GM10248 (cell line): ENCODE data around the gene DDR2.
"Not testable (repeated sequence)": the region's sequence is repeated elsewhere in the genome, so short reads cannot be mapped to it uniquely, and the experiment has no call there.

Experiments used
- CTCF ChIA-PET: fragments of 300-600 bp; sonication (Branson Sonifier 250); formaldehyde crosslinking; extraction: SDS; loops from one replicate; lab custom pipeline; 2021; ENCODE audit warnings: antibody characterized with exemption; lab: Yijun Ruan, JAX
- POLR2A ChIA-PET: fragments of 350-650 bp; sonication (Branson Sonifier 250); formaldehyde crosslinking; extraction: SDS; loops from one replicate; lab custom pipeline; 2020; ENCODE audit warnings: antibody characterized with exemption; lab: Yijun Ruan, JAX
- DNase-seq: peaks from one replicate; pipeline ENCODE4 v3.0.0; 2012; ENCODE audit errors: extremely low spot score
- CTCF ChIP-seq: IDR thresholded peaks from 2 replicates; pipeline ENCODE4 v1.5.1; 2012; ENCODE audit warnings: mild to moderate bottlenecking, low read depth; ENCODE audit errors: extremely low read depth, missing control alignments, control extremely low read depth

Gene DDR2

GRCh38 chr1:162790303-162790984 lies 158.2 kb downstream of the DDR2 start, which contains the start of gene HSD17B7:
HSD17B7 (plus strand) TSS chr1:162790702; CDS start chr1:162790801, 99 bp downstream.
- POLR2A ChIA-PET, CTCF ChIA-PET: not testable (repeated sequence)
- peak; percentile 18 for TF ChIP-seq CTCF
- DNase-seq: peak; percentile 34

- POLR2A ChIA-PET, CTCF ChIA-PET, DNase-seq: not testable (repeated sequence)
Measured at GRCh38 chr1:162790985-162791357, 158.7 kb downstream of the DDR2 start.

- CTCF ChIA-PET, DNase-seq: not testable (repeated sequence)
Measured at GRCh38 chr1:162794284-162794683, 162.0 kb downstream of the DDR2 start.

GRCh38 chr1:162796617-162797279 lies 164.5 kb downstream of the DDR2 start:
- POLR2A ChIA-PET, DNase-seq, CTCF ChIA-PET: not testable (repeated sequence)

More at GRCh38 chr1:162794284-162794683, 162.0 kb downstream of the DDR2 start:
- POLR2A ChIA-PET: not testable (repeated sequence)

DNA sequence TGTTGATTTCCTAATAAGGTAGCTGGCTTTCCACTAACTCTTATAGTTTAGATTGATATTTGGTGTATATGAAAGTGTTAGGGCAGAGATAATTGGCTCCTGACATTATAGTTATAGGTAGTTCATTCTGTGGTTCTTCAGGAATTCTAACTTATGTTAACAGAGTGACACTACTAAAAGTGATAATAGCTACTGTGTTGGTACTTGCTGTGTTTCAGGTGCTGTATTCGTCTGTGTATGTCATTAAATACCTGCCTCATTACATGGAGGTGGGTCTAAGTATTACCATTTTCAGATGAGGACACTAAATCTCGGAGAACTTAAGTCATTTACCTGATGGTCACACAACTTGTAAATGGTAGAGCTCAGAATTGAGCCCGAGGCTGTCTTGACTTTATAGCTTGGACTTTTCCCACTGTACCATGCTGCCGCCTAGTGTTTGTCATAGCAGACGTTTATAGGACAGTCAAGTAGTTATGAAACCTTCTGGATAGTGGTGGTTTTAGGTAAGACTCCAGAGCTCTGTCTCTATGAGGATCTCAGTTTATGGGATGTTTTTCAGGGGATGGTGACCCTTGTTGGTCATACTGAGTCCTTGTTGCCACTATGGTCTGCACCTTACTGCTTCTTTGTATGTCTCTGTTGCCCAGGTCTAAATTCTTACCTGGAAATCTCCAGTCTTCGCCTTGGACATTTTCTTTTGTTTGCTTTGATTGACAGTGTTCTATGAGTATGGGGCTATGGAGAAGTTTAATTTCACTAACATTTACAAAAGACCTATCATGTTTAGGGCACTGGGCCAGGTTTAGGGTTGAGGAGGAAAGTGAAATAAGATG lies 167.9 kb downstream of the DDR2 start:
- CTCF ChIA-PET: interaction anchor here (0.6 to 2.3 kb wide), 7 partner anchors 48 to 210 kb away, joined by 3 to 18 read pairs (median 3); no protein-coding TSS in a partner anchor
- TF ChIP-seq CTCF: peak; percentile 67
- DNase-seq, POLR2A ChIA-PET: not testable (repeated sequence)

GRCh38 chr1:162807503-162807902 lies 175.2 kb downstream of the DDR2 start:
- CTCF ChIA-PET, POLR2A ChIA-PET: not testable (repeated sequence)

DNA sequence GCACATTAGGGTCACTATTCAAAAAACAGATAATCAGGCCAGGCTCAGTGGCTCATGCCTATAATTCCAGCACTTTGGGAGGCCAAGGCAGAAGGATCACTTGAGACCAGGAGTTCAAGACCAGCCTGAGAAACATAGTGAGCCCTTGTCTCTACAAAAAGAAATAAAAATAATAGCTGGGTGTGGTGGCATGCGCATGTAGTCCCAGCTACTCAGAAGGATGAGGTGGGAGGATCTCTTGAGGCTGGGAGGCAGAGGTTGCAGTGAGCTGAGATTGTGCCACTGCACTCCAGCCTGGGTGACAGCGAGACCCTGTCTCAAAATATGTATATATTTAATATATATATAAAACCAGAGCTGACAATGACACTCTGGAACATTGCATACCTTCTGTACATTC lies 180.1 kb downstream of the DDR2 start:
- DNase-seq, POLR2A ChIA-PET, CTCF ChIA-PET: not testable (repeated sequence)

More at GRCh38 chr1:162807503-162807902, 175.2 kb downstream of the DDR2 start:
- DNase-seq: not testable (repeated sequence)

GRCh38 chr1:162818136-162818535 lies 185.9 kb downstream of the DDR2 start:
- CTCF ChIA-PET, POLR2A ChIA-PET, DNase-seq: not testable (repeated sequence)

GRCh38 chr1:162818666-162819065 lies 186.4 kb downstream of the DDR2 start:
- DNase-seq, POLR2A ChIA-PET, CTCF ChIA-PET: not testable (repeated sequence)
